ENCODE results near the gene TRIM54.

GRCh38 chr2:27347641-27348040, 65.4 kb downstream of the TRIM54 start:
- TF ChIP-seq EZH2 (IDR thresholded peaks at IDR 0.05; ENCODE audit: borderline replicate concordance), result no peak
- no peak for TF ChIP-seq CTCF (IDR thresholded peaks at IDR 0.05; ENCODE audit: poor library complexity)
- no peak for TF ChIP-seq EZH2phosphoT487 (IDR thresholded peaks at IDR 0.05; ENCODE audit: low read depth, severe bottlenecking, unreplicated experiment)
